Type B pancreatic cell (in vitro differentiated cells): ENCODE results near the gene RNF145. TPM values are rescaled to one million over a fixed set of nuclear protein-coding genes. Genes with fewer than 3 reads are reported as not detected.

Experiments
- DNase-seq: peaks from one replicate; pipeline ENCODE4 v3.0.0; 2021; ENCODE audit warnings: mixed read lengths; ENCODE audit not compliant: unreplicated experiment; ENCODE audit errors: extremely low spot score
- H3K27ac Mint-ChIP-seq: 2 replicates; pipeline ENCODE4 v1.8.0; 2021; ENCODE audit warnings: mild to moderate bottlenecking, mixed read lengths
- H3K27me3 Mint-ChIP-seq: 2 replicates; pipeline ENCODE4 v1.8.0; 2021; ENCODE audit warnings: mixed read lengths
- H3K36me3 Mint-ChIP-seq: 2 replicates; pipeline ENCODE4 v1.8.0; 2021; ENCODE audit warnings: mixed read lengths
- H3K4me1 Mint-ChIP-seq: one replicate; pipeline ENCODE4 v1.8.0; 2021; ENCODE audit warnings: mixed read lengths; ENCODE audit not compliant: unreplicated experiment
- H3K4me3 Mint-ChIP-seq: 2 replicates; pipeline ENCODE4 v1.8.0; 2021; ENCODE audit warnings: mild to moderate bottlenecking, mixed read lengths
- H3K9me3 Mint-ChIP-seq: 2 replicates; pipeline ENCODE4 v1.8.0; 2021; ENCODE audit warnings: mixed read lengths
- total RNA-seq: library from RNA; stranded (reverse); gene quantifications from 2 replicates; pipeline ENCODE4 v1.2.1, GENCODE V29; 2021; ENCODE audit warnings: low replicate concordance
- TF ChIP-seq, protein P1 (sequence below): fragments of 200-600 bp; sonication (generic); conservative IDR thresholded peaks from 2 replicates; pipeline ENCODE4 v1.5.0; 2021; ENCODE audit warnings: antibody characterized with exemption, mild to moderate bottlenecking

Gene RNF145
- total RNA-seq, 1 donor from 2014 or later, result 66.4 TPM

DNA sequence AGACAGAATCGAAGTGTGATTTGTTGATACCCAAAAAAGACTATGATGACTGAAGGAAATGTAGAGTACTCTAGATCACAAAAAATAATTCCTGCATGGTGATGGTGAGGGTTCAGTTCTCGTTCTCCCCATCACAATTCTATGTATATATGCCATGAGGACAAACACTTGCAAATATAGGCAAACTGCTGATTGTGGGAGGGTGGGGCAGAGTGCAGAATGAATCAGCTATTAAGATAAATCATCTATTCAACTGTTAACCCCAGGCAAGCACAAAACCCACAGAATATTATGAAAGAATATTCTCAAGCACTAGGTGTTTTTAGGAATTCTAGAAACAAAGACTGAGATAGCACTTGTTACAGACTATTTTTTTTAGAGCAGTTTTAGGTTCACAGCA is 39.8 kb upstream of the RNF145 start:
- Mint-ChIP-seq H3K27me3 (peaks cover 39% of the 10 kb centered on the region), H3K4me3 (no peak overlapping the region), H3K36me3 (no peaks in the 10 kb centered on the region), H3K27ac (no peak overlapping the region), H3K4me1 (no peaks in the 10 kb centered on the region), H3K9me3 (no peaks in the 10 kb centered on the region)
- TF ChIP-seq, protein P1, sequence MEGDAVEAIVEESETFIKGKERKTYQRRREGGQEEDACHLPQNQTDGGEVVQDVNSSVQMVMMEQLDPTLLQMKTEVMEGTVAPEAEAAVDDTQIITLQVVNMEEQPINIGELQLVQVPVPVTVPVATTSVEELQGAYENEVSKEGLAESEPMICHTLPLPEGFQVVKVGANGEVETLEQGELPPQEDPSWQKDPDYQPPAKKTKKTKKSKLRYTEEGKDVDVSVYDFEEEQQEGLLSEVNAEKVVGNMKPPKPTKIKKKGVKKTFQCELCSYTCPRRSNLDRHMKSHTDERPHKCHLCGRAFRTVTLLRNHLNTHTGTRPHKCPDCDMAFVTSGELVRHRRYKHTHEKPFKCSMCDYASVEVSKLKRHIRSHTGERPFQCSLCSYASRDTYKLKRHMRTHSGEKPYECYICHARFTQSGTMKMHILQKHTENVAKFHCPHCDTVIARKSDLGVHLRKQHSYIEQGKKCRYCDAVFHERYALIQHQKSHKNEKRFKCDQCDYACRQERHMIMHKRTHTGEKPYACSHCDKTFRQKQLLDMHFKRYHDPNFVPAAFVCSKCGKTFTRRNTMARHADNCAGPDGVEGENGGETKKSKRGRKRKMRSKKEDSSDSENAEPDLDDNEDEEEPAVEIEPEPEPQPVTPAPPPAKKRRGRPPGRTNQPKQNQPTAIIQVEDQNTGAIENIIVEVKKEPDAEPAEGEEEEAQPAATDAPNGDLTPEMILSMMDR, result no peak
- DNase-seq, result no peak

GRCh38 chr5:159244890-159245289 is 35.5 kb upstream of the RNF145 start:
- Mint-ChIP-seq H3K27me3 (peaks cover 38% of the 10 kb centered on the region), H3K9me3 (no peaks in the 10 kb centered on the region), H3K4me1 (no peaks in the 10 kb centered on the region), H3K36me3 (no peaks in the 10 kb centered on the region), H3K27ac (no peak overlapping the region), H3K4me3 (no peak overlapping the region)
- TF ChIP-seq, protein P1, result no peak
- DNase-seq, result no peak

GRCh38 chr5:159244163-159244562 is 34.8 kb upstream of the RNF145 start:
- Mint-ChIP-seq H3K27me3 (peaks cover 36% of the 10 kb centered on the region), H3K4me1 (no peaks in the 10 kb centered on the region), H3K27ac (no peak overlapping the region), H3K4me3 (no peak overlapping the region), H3K36me3 (no peaks in the 10 kb centered on the region), H3K9me3 (no peaks in the 10 kb centered on the region)
- no peak for DNase-seq
- TF ChIP-seq, protein P1, result no peak

GRCh38 chr5:159243385-159243784 is 34.0 kb upstream of the RNF145 start:
- no peak for DNase-seq
- Mint-ChIP-seq H3K36me3 (no peaks in the 10 kb centered on the region), H3K4me1 (no peaks in the 10 kb centered on the region), H3K4me3 (no peak overlapping the region), H3K27me3 (peaks cover 32% of the 10 kb centered on the region), H3K27ac (no peak overlapping the region), H3K9me3 (no peaks in the 10 kb centered on the region)
- TF ChIP-seq, protein P1, result no peak

DNA sequence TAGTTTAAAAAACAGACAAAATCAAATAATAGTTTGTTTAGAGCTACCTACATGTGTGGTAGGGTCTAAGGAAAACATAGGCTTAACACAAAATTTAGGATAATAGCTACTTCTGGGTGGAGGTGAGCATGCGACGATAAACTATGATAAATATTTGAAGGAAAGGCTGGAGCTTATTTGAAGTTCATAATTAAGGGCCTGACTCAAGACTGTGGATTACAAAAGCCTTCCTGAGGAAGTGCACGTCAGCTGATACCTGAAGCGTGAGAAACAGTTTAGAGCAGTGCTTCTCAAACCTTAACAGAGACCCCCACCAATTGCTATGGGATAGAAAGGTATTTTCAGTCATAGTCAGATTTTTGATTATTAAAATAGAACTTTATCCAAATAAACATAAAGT is 33.3 kb upstream of the RNF145 start:
- TF ChIP-seq, protein P1, result no peak
- no peaks in the 10 kb centered on the region for H3K36me3 Mint-ChIP-seq
- no peaks in the 10 kb centered on the region for H3K4me1 Mint-ChIP-seq
- DNase-seq, result no peak
- peaks cover 28% of the 10 kb centered on the region for H3K27me3 Mint-ChIP-seq
- H3K4me3 Mint-ChIP-seq, result no peak overlapping the region
- H3K9me3 Mint-ChIP-seq, result no peaks in the 10 kb centered on the region
- H3K27ac Mint-ChIP-seq, result no peak overlapping the region

- H3K4me1 Mint-ChIP-seq, result no peaks in the 10 kb centered on the region
- DNase-seq, result no peak
- TF ChIP-seq, protein P1, result no peak
- H3K36me3 Mint-ChIP-seq, result no peaks in the 10 kb centered on the region
- H3K27ac Mint-ChIP-seq, result no peak overlapping the region
- no peaks in the 10 kb centered on the region for H3K9me3 Mint-ChIP-seq
- peaks cover 26% of the 10 kb centered on the region for H3K27me3 Mint-ChIP-seq
- H3K4me3 Mint-ChIP-seq, result no peak overlapping the region
These were observed 32.7 kb upstream of the RNF145 start for GRCh38 chr5:159241946-159242552.
